HG02973 (cell line): ENCODE results near the gene TDRD7.
A peak's percentile ranks its signal among the peaks of the same experiment; 100 is the strongest.

Source experiments
- ATAC-seq: cut with Tn5 transposase; IDR thresholded peaks from one replicate; pipeline ENCODE4 v1.9.1; 2021; ENCODE audit warnings: moderate library complexity; ENCODE audit not compliant: unreplicated experiment

Gene TDRD7

GRCh38 chr9:97502984-97503861, 91.3 kb downstream of the TDRD7 start:
- ATAC-seq = no peak

GRCh38 chr9:97503862-97504210, 91.9 kb downstream of the TDRD7 start:
- ATAC-seq = no peak

- no peak for ATAC-seq
Observed at GRCh38 chr9:97504381-97505216, 92.7 kb downstream of the TDRD7 start.

GRCh38 chr9:97505845-97506244, 93.9 kb downstream of the TDRD7 start:
- ATAC-seq = no peak

GRCh38 chr9:97506306-97506705, 94.4 kb downstream of the TDRD7 start:
- no peak for ATAC-seq

GRCh38 chr9:97506787-97507186, 94.9 kb downstream of the TDRD7 start:
- ATAC-seq = no peak

- ATAC-seq = no peak
Observed at GRCh38 chr9:97507428-97507984, 95.6 kb downstream of the TDRD7 start.

GRCh38 chr9:97508852-97509251, 97.0 kb downstream of the TDRD7 start:
- no peak for ATAC-seq

GRCh38 chr9:97510797-97511654, 99.1 kb downstream of the TDRD7 start:
- ATAC-seq = peak; percentile 73

- no peak for ATAC-seq
Observed at GRCh38 chr9:97511655-97512427, 99.9 kb downstream of the TDRD7 start.

- no peak for ATAC-seq
Observed at GRCh38 chr9:97512966-97513560, 101.2 kb downstream of the TDRD7 start.

GRCh38 chr9:97514531-97514930, 102.6 kb downstream of the TDRD7 start:
- no peak for ATAC-seq

GRCh38 chr9:97515662-97516061, 103.8 kb downstream of the TDRD7 start:
- no peak for ATAC-seq

GRCh38 chr9:97516111-97516510, 104.2 kb downstream of the TDRD7 start:
- no peak for ATAC-seq

- no peak for ATAC-seq
Observed at GRCh38 chr9:97517331-97518089, 105.6 kb downstream of the TDRD7 start.

- no peak for ATAC-seq
Observed at GRCh38 chr9:97518166-97518908, 106.4 kb downstream of the TDRD7 start.

- no peak for ATAC-seq
Observed at GRCh38 chr9:97518909-97519307, 107.0 kb downstream of the TDRD7 start.

GRCh38 chr9:97519441-97519970, 107.6 kb downstream of the TDRD7 start:
- no peak for ATAC-seq
